Vagina (tissue), 2 donors: ENCODE results near the gene ERP27. TPM values are rescaled to one million over a fixed set of nuclear protein-coding genes. Genes with fewer than 3 reads are reported as not detected.

Experiments used
- DNase-seq, 2 donors: peaks; one replicate each; pipeline ENCODE4 v3.0.0-alpha.2; 2017; ENCODE audit errors: extremely low spot score in 2 of 2
- H3K27ac ChIP-seq: fragments of 200-600 bp; sonication (generic); one replicate; pipeline ENCODE4 v1.5.1; 2019
- H3K27me3 ChIP-seq: fragments of 200-600 bp; sonication (generic); one replicate; pipeline ENCODE4 v1.5.1; 2019
- H3K36me3 ChIP-seq, 2 donors: fragments of 200-600 bp; sonication (generic); one replicate each; pipeline ENCODE4 v1.5.1; 2017 to 2019
- H3K4me1 ChIP-seq: fragments of 200-600 bp; sonication (generic); one replicate; pipeline ENCODE4 v1.5.1; 2019
- H3K4me3 ChIP-seq, 2 donors: fragments of 200-600 bp; sonication (generic); 1 replicate in 1 of 2; 2 replicates in 1 of 2; pipeline ENCODE4 v1.5.1; 2016 to 2019
- H3K9me3 ChIP-seq: fragments of 200-600 bp; sonication (generic); one replicate; pipeline ENCODE4 v1.5.1; 2019
- POLR2A ChIP-seq, 2 donors: fragments of 450-650 bp; IDR thresholded peaks; one replicate each; pipeline ENCODE4 v1.6.1; 2017; ENCODE audit warnings: antibody characterized with exemption in 2 of 2, mild to moderate bottlenecking in 2 of 2, moderate library complexity in 2 of 2
- POLR2AphosphoS5 ChIP-seq, 2 donors: sonication (generic); formaldehyde crosslinking; IDR thresholded peaks; one replicate each; pipeline ENCODE4 v1.9.0; 2017; ENCODE audit warnings: antibody characterized with exemption in 2 of 2, mild to moderate bottlenecking in 2 of 2, low read depth in 1 of 2; ENCODE audit not compliant: insufficient read depth in 1 of 2
- intact Hi-C: fragments of 100-400 bp; cut with DNase I; formaldehyde crosslinking; loops from one replicate; pipeline ENCODE4 v1.15.1; 2023
- total RNA-seq: library from RNA; depleted of rRNA; stranded (reverse); fragments of >200 nt; gene quantifications from one replicate; pipeline ENCODE4 v1.2.3, GENCODE V29; 2016
- TF ChIP-seq, protein P1 (sequence below), 3 experiments: fragments of 450-650 bp in 2 of 3; fragments of 200-600 bp in 1 of 3; sonication (generic) in 1 of 3; IDR thresholded peaks; one replicate each; pipeline ENCODE4 v1.5.1; 2017 to 2019; ENCODE audit warnings: antibody characterized with exemption in 3 of 3, mild to moderate bottlenecking in 2 of 3, moderate library complexity in 2 of 3

The ERP27 gene
- total RNA-seq, 1 donor from 2014 or later = 2.2 TPM

DNA sequence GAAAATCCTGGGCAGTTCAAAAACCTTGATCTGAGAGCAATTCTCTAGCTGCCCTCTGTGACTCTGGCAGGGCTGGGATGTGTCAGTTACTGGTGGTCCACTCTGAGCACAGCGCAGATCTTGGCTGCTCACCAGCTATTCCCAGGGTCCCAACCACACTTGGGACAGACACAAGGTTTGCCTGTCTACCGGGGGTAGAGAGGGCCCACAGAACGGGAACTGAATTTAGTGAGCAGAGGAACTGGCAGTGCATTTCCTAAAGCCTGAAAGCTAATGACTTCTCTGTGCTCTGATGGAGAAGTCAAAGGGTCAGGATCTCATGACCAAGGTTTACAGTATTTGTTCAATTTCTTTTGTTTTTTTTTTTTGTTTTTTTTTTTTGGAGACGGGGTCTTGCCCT lies 37.1 kb upstream of the ERP27 start:
- Histone ChIP-seq H3K9me3 (no peaks in the 10 kb centered on the region), H3K27ac (no peak overlapping the region), H3K27me3 (no peaks in the 10 kb centered on the region), H3K4me1 (no peaks in the 10 kb centered on the region), H3K4me3 (no peak overlapping the region), H3K36me3 (no peaks in the 10 kb centered on the region)
- no peak for DNase-seq
- TF ChIP-seq POLR2A (IDR thresholded peaks at IDR 0.05) (no peak), POLR2AphosphoS5 (IDR thresholded peaks at IDR 0.05; ENCODE audit: insufficient read depth in 1 of 2, low read depth in 1 of 2) (no peak)
- TF ChIP-seq, protein P1, sequence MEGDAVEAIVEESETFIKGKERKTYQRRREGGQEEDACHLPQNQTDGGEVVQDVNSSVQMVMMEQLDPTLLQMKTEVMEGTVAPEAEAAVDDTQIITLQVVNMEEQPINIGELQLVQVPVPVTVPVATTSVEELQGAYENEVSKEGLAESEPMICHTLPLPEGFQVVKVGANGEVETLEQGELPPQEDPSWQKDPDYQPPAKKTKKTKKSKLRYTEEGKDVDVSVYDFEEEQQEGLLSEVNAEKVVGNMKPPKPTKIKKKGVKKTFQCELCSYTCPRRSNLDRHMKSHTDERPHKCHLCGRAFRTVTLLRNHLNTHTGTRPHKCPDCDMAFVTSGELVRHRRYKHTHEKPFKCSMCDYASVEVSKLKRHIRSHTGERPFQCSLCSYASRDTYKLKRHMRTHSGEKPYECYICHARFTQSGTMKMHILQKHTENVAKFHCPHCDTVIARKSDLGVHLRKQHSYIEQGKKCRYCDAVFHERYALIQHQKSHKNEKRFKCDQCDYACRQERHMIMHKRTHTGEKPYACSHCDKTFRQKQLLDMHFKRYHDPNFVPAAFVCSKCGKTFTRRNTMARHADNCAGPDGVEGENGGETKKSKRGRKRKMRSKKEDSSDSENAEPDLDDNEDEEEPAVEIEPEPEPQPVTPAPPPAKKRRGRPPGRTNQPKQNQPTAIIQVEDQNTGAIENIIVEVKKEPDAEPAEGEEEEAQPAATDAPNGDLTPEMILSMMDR (IDR thresholded peaks at IDR 0.05) = no peak
- intact Hi-C loops = no loop called here

DNA sequence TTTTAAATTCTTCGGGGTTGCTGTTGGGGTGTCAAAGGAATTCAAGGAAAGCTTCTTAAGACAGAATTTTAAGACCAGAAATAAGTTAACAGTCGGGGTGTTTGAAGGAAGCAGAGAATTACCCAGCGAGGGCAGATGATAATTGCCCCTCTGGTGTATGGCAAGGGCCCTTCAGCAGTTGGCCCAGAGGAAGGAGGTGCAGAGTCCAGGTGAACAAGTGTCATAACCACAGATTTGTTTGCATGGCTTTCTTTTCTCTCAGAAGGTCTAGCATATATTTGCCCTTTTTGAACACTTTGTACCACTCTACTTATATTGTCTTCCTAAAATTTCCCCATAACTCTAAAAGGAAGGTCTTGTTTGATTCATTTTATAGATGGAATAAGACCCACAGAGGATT lies 36.3 kb upstream of the ERP27 start:
- no peak for TF ChIP-seq POLR2AphosphoS5 (IDR thresholded peaks at IDR 0.05; ENCODE audit: insufficient read depth in 1 of 2, low read depth in 1 of 2)
- H3K36me3 ChIP-seq = no peaks in the 10 kb centered on the region
- H3K9me3 ChIP-seq = no peaks in the 10 kb centered on the region
- H3K4me1 ChIP-seq = no peaks in the 10 kb centered on the region
- no peaks in the 10 kb centered on the region for H3K27me3 ChIP-seq
- no peak overlapping the region for H3K4me3 ChIP-seq
- no peak for DNase-seq
- no peak overlapping the region for H3K27ac ChIP-seq
- intact Hi-C loops = no loop called here

DNA sequence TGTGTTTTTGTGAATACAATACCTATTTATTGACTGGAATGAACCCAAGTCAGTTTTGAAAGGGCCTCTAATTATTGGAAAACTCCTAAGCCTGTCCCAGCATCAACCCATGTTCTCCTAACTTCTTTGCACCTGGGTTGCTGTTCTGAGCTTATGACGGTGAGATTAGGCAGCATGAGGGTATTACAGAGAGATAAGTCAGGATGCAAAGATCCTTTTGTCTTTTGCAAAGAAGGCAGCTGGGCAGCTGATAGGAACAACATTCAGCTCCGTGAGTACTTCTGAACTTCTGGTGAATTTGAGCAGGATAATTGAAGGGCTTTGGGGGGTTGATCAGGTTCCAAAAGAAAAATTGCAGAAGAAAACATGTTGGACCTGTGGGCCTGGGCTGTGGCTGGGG lies 34.5 kb upstream of the ERP27 start, which contains the start of gene PDE6H:
TSS of gene PDE6H (plus strand) at position 227 of the 400 bp plus-strand sequence. CDS start 4,971 bp downstream, outside the sequence.
- TF ChIP-seq, protein P1 (IDR thresholded peaks at IDR 0.05) = no peak
- TF ChIP-seq POLR2AphosphoS5 (IDR thresholded peaks at IDR 0.05; ENCODE audit: insufficient read depth in 1 of 2, low read depth in 1 of 2) (no peak), POLR2A (IDR thresholded peaks at IDR 0.05) (no peak)

DNA sequence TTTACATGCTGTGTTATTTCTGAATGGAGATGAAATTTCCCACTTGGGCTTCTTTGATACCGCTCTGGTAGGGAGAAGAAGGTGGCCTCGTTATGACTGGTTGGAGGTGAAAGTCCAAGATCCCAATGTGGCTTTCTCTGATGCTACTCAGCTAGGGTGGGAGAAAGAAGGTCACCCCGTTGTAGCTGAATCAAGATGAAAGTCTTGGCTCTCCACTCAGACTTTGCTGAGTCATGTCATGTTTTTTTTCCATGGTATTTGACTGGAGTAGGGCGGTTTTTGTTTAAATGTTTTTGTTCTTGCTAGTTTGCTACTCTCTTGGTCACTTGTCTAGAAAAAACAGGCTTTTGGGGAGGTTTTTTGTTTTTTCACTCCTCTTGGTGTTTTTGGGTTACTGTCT lies 32.1 kb upstream of the ERP27 start:
- Histone ChIP-seq H3K27ac (no peak overlapping the region), H3K4me3 (no peak overlapping the region), H3K36me3 (no peaks in the 10 kb centered on the region), H3K9me3 (no peaks in the 10 kb centered on the region), H3K4me1 (no peaks in the 10 kb centered on the region), H3K27me3 (no peaks in the 10 kb centered on the region)
- TF ChIP-seq POLR2AphosphoS5 (IDR thresholded peaks at IDR 0.05; ENCODE audit: insufficient read depth in 1 of 2, low read depth in 1 of 2) = no peak
- no peak for TF ChIP-seq POLR2A (IDR thresholded peaks at IDR 0.05)
- TF ChIP-seq, protein P1 (IDR thresholded peaks at IDR 0.05) = no peak
- intact Hi-C loops = no loop called here
- DNase-seq = no peak

More for the DNA sequence above, 34.5 kb upstream of the ERP27 start, which contains the start of gene PDE6H:
- DNase-seq = no peak
- no peaks in the 10 kb centered on the region for H3K27me3 ChIP-seq
- no peak within 1 kb of the TSS for H3K27ac ChIP-seq
- no peaks in the 10 kb centered on the region for H3K36me3 ChIP-seq
- intact Hi-C loops = no loop called here
- no peaks in the 10 kb centered on the region for H3K4me1 ChIP-seq
- no peaks in the 10 kb centered on the region for H3K9me3 ChIP-seq
- H3K4me3 ChIP-seq = no peak within 1 kb of the TSS

DNA sequence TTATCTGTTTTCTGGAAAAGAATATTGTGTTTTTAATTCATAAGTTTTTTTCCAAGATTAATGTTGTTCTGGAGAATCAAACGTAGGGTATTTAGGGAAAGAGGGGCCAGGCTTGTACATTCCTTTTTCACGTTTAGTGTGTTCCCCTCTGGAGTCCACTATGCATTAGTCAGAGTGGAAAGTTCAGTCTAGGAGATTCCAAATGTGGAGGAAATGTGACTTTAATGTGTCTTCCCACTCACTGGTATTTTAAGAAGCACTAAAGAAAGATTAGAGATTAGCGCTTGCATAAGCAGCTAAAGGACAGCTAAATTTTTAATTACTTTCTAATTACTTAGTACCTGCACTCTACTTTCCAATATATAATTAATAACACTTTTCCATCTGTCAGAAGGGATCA lies 30.1 kb upstream of the ERP27 start:
- no peaks in the 10 kb centered on the region for H3K27me3 ChIP-seq
- H3K27ac ChIP-seq = no peak overlapping the region
- TF ChIP-seq, protein P1 (IDR thresholded peaks at IDR 0.05) = no peak
- intact Hi-C loops = no loop called here
- no peak for DNase-seq
- H3K4me1 ChIP-seq = no peaks in the 10 kb centered on the region
- H3K4me3 ChIP-seq = no peak overlapping the region
- no peaks in the 10 kb centered on the region for H3K36me3 ChIP-seq
- no peaks in the 10 kb centered on the region for H3K9me3 ChIP-seq

DNA sequence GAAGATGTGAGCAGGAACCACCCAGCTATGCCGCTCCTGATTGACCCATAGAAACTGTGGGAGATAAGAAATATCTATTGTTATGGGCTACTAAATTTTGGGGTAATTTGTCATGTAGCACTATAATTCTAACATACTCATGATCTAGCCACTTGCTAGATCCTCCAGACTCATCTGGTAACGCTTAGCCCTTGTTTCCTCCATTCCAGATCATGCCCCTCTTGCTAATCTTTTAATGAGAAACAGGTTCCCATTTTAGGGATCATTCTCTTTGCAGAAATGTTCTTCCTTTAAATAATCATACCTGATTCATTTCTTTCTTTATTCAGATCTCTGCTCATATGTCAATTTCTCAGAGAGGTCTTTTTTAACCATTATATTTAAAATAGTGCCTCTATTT lies 26.9 kb upstream of the ERP27 start:
- H3K4me3 ChIP-seq = no peak overlapping the region
- H3K9me3 ChIP-seq = no peaks in the 10 kb centered on the region
- intact Hi-C loops = no loop called here
- TF ChIP-seq, protein P1 (IDR thresholded peaks at IDR 0.05) = no peak
- TF ChIP-seq POLR2A (IDR thresholded peaks at IDR 0.05) = no peak
- no peak for TF ChIP-seq POLR2AphosphoS5 (IDR thresholded peaks at IDR 0.05; ENCODE audit: insufficient read depth in 1 of 2, low read depth in 1 of 2)
- no peaks in the 10 kb centered on the region for H3K27me3 ChIP-seq
- DNase-seq = no peak
- no peak overlapping the region for H3K27ac ChIP-seq
- H3K4me1 ChIP-seq = peaks cover 12% of the 10 kb centered on the region
- H3K36me3 ChIP-seq = no peaks in the 10 kb centered on the region
